Measurements from ENCODE around the gene PPP1R14B. TPM values are rescaled to one million over a fixed set of nuclear protein-coding genes. Genes with fewer than 3 reads are reported as not detected.
A peak's percentile ranks its signal among the peaks of the same experiment; 100 is the strongest.

PPP1R14B gene
- total RNA-seq, 1 donor = 26.4 TPM

GRCh38 chr11:64285885-64286800 is 39.4 kb upstream of the PPP1R14B start:
- H3K9me3 ChIP-seq (ENCODE audit: low read depth, low read length) = no peaks in the 10 kb centered on the region
- peaks cover 19% of the 10 kb centered on the region for H3K4me1 ChIP-seq (ENCODE audit: insufficient read depth, low read length)
- H3K27me3 ChIP-seq (ENCODE audit: insufficient read depth, low read length) = peaks cover 12% of the 10 kb centered on the region
- peak overlapping the region; percentile 77 for H3K4me3 ChIP-seq (ENCODE audit: low read length)

DNA sequence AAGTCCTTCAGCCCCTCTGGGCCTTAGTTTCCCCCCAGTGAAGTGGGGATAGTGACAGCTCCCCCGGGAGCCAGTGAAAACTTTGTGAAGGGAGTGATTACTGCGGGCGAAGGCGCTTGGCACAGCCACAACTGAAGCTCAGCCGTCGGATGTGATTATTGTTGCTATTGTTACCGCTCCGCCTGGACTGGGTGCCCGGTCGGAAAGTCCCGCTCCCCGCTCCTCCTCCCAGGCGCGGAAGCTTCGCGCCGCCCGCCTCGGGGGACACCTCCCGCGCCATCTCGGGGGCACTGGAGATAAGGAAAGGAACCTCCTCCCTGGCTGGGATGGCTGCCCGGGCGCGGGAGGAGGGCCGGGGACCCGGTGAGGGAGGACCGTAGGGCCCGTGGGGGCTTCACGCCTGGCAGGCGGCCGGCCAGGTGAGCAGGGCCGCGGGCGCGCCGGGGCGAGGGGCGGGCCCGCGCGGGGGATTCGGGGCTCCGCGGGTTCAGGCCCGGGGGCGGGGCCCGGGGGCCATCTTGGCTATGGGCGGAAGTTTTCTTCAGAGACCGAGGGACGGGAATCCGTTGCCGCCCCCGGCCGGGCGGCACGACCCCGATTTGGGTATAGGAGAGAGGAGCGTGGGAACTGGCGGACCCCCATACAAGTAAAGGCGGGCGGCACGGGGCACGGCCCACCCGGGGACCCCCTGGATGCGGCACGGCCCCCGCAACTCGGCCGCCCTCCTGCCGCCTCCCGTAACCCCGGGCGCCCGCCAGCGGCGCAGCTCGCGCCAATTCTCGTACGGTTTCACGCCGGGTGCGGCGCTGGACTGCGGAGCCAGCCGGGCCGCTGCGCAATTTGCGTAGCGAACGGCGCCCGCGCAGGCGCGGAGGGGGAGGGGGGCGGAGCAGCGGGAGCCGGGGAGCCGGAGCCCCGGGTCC is 38.5 kb upstream of the PPP1R14B start, which contains the start of gene GPR137:
GPR137 (plus strand) TSS at position 887 of the 923 bp plus-strand sequence. CDS start 677 bp downstream, outside the sequence.
- Histone ChIP-seq H3K4me1 (ENCODE audit: insufficient read depth, low read length) (peaks cover 19% of the 10 kb centered on the region), H3K4me3 (ENCODE audit: low read length) (peak within 1 kb of the TSS; percentile 77), H3K9me3 (ENCODE audit: low read depth, low read length) (no peaks in the 10 kb centered on the region), H3K27me3 (ENCODE audit: insufficient read depth, low read length) (peaks cover 3% of the 10 kb centered on the region)

DNA sequence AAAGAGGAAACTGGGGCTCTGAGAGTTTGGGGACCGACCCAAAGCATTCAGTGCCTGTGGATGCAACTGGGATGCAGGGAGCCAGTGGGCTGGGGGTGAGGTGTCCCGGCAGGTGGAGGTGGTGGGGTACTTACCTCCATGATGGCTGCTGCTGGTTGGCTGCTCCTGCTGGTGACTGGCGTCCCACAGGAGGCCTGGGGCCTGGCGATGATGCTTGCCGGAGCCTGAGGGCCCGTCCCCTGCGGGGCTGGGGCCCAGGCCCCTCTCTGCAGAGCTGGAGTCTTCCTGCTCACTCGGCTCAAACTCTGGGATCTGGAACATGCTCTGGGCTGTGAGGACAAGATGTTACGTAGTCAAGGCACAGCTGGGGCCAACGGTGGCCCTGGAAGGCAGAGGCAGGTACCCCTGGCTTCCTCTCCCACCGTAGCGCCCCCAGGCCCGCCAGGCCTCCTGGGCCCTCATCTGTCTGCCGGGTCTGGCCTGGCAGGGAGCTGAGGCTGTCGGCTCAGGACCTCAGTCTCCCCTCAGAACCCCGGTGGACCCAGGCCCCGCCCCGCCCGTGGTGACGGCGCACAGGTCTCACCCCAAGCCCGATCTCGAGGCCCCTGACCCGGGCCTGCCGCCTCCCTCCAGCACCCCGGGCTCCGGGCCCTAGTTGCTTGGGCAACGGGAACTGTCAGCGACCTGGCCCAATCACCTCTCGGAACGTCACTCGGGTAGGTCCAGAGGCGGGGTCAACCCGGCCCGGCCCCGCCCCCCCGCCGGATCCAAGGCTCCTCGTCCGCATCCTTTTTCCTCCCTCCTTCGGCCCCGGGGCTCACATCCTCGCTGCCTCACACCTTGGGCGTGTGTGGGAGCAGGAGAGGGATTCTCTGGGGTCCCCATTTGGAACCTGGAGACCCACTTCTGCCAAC is 37.6 kb upstream of the PPP1R14B start, which contains the start of gene BAD:
BAD (minus strand) TSS at position 618 of the 914 bp plus-strand sequence; CDS start at position 321, 297 bp downstream.
- Histone ChIP-seq H3K9me3 (ENCODE audit: low read depth, low read length) (no peaks in the 10 kb centered on the region), H3K27me3 (ENCODE audit: insufficient read depth, low read length) (no peaks in the 10 kb centered on the region), H3K4me3 (ENCODE audit: low read length) (peak within 1 kb of the TSS; percentile 77), H3K4me1 (ENCODE audit: insufficient read depth, low read length) (peaks cover 19% of the 10 kb centered on the region)

DNA sequence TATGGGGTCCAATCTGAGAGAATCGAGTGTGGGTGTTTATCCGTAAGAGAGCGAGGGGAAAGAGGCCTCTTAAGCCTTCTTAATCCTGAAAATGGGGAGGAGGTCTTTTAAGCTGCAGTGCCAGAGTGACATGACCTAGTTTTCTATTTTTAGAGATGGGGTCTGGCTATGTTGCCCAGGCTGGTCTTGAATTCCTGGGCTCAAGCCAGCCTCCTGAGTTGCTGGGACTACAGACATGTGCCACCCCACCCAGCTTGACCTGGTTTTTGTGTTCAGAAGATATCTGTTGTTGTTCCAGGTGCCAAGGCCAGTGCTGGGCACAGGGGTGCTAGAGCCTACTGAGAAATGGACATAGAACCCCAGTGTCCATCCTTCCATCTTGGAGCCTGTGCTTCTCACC is 36.3 kb upstream of the PPP1R14B start:
- no peaks in the 10 kb centered on the region for H3K9me3 ChIP-seq (ENCODE audit: low read depth, low read length)
- no peak overlapping the region for H3K4me3 ChIP-seq (ENCODE audit: low read length)
- no peaks in the 10 kb centered on the region for H3K27me3 ChIP-seq (ENCODE audit: insufficient read depth, low read length)
- H3K4me1 ChIP-seq (ENCODE audit: insufficient read depth, low read length) = peaks cover 19% of the 10 kb centered on the region

- peaks cover 19% of the 10 kb centered on the region for H3K4me1 ChIP-seq (ENCODE audit: insufficient read depth, low read length)
- H3K27me3 ChIP-seq (ENCODE audit: insufficient read depth, low read length) = no peaks in the 10 kb centered on the region
- H3K9me3 ChIP-seq (ENCODE audit: low read depth, low read length) = no peaks in the 10 kb centered on the region
- H3K4me3 ChIP-seq (ENCODE audit: low read length) = no peak overlapping the region
Measured at GRCh38 chr11:64281957-64282770, 35.4 kb upstream of the PPP1R14B start.

- Histone ChIP-seq H3K4me1 (ENCODE audit: insufficient read depth, low read length) (peaks cover 4% of the 10 kb centered on the region), H3K27me3 (ENCODE audit: insufficient read depth, low read length) (no peaks in the 10 kb centered on the region), H3K4me3 (ENCODE audit: low read length) (no peak overlapping the region), H3K9me3 (ENCODE audit: low read depth, low read length) (no peaks in the 10 kb centered on the region)
Measured at GRCh38 chr11:64278576-64279190, 31.9 kb upstream of the PPP1R14B start.

- no peak overlapping the region for H3K4me3 ChIP-seq (ENCODE audit: low read length)
- H3K27me3 ChIP-seq (ENCODE audit: insufficient read depth, low read length) = no peaks in the 10 kb centered on the region
- H3K4me1 ChIP-seq (ENCODE audit: insufficient read depth, low read length) = peaks cover 5% of the 10 kb centered on the region
- no peaks in the 10 kb centered on the region for H3K9me3 ChIP-seq (ENCODE audit: low read depth, low read length)
Measured at GRCh38 chr11:64276653-64277431, 30.1 kb upstream of the PPP1R14B start.

- Histone ChIP-seq H3K4me1 (ENCODE audit: insufficient read depth, low read length) (peaks cover 9% of the 10 kb centered on the region), H3K4me3 (ENCODE audit: low read length) (no peak overlapping the region), H3K27me3 (ENCODE audit: insufficient read depth, low read length) (no peaks in the 10 kb centered on the region), H3K9me3 (ENCODE audit: low read depth, low read length) (no peaks in the 10 kb centered on the region)
Measured at GRCh38 chr11:64275841-64276240, 29.1 kb upstream of the PPP1R14B start.

GRCh38 chr11:64275031-64275800 is 28.5 kb upstream of the PPP1R14B start:
- no peak overlapping the region for H3K4me3 ChIP-seq (ENCODE audit: low read length)
- H3K27me3 ChIP-seq (ENCODE audit: insufficient read depth, low read length) = no peaks in the 10 kb centered on the region
- H3K9me3 ChIP-seq (ENCODE audit: low read depth, low read length) = no peaks in the 10 kb centered on the region
- H3K4me1 ChIP-seq (ENCODE audit: insufficient read depth, low read length) = peaks cover 15% of the 10 kb centered on the region

DNA sequence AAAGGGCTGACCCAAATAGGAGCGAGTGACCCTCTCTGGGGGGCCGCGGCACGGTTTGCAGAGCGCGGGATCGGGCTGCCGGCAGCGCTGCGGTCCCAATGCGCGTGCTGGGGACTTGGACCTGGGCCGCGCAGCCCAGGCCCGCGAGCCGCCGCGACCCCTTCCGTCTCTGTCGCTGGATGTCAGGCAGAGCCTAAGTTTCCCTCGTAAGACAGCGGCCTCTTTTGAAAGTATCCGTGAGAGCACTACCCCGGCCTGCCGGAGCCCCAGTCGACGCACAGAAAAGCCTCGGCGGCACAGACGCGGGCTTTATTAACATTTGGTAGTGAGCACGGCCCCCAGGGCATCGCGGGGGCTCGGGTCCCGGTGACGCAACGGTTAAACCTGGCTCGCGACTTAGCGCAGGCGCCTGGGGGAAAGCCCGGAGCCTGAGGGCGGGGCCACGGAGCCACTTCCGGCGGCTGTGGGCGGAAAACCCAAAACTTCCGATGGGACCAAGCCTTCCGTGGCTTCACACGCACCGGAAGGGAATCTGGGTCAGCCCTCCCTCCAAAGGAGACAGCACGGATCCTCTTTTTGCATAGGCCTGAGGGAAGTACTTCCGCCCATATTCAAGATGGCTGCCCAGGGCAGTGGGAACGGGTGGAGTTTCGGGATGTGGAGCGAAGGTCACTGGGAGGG is 22.9 kb upstream of the PPP1R14B start:
- peaks cover 35% of the 10 kb centered on the region for H3K4me1 ChIP-seq (ENCODE audit: insufficient read depth, low read length)
- H3K4me3 ChIP-seq (ENCODE audit: low read length) = peak overlapping the region; percentile 66
- no peaks in the 10 kb centered on the region for H3K9me3 ChIP-seq (ENCODE audit: low read depth, low read length)
- no peaks in the 10 kb centered on the region for H3K27me3 ChIP-seq (ENCODE audit: insufficient read depth, low read length)

DNA sequence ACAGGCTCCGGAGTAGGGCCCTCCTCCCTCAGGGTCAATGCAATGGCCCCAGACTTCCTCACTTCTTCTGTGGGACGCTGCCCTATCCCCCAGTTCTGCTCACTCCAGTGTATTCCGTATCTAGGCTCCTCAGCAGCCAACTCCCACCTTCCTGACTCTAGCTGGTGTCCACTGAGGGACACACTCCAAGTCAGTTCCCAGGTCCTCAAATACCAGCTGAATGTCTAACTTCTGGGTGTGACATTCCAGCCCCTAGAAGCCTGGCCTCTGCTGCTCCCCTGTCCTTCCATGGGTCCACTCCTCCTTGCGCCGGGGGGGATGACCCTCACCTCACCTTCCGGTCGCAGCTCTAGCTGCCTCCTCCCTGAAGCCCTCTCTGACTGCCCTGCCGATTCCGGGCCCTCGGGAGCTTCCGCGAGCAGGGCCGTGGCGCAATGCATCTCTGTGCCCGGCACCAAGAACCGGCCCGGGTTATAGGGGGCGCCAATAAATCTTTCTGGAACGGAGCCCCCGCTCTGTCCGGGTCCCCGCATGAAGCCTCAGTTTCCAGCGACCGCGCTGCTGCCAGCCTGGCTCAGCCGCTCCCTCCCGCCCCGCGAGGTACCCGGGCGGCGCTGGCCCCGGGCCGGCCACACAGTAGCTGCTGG is 22.3 kb upstream of the PPP1R14B start:
- H3K4me1 ChIP-seq (ENCODE audit: insufficient read depth, low read length) = peaks cover 35% of the 10 kb centered on the region
- H3K27me3 ChIP-seq (ENCODE audit: insufficient read depth, low read length) = no peaks in the 10 kb centered on the region
- no peaks in the 10 kb centered on the region for H3K9me3 ChIP-seq (ENCODE audit: low read depth, low read length)
- H3K4me3 ChIP-seq (ENCODE audit: low read length) = peak overlapping the region; percentile 66

Data from mononuclear cell (primary cell).